ENCODE measurements around the gene SFT2D2.

DNA sequence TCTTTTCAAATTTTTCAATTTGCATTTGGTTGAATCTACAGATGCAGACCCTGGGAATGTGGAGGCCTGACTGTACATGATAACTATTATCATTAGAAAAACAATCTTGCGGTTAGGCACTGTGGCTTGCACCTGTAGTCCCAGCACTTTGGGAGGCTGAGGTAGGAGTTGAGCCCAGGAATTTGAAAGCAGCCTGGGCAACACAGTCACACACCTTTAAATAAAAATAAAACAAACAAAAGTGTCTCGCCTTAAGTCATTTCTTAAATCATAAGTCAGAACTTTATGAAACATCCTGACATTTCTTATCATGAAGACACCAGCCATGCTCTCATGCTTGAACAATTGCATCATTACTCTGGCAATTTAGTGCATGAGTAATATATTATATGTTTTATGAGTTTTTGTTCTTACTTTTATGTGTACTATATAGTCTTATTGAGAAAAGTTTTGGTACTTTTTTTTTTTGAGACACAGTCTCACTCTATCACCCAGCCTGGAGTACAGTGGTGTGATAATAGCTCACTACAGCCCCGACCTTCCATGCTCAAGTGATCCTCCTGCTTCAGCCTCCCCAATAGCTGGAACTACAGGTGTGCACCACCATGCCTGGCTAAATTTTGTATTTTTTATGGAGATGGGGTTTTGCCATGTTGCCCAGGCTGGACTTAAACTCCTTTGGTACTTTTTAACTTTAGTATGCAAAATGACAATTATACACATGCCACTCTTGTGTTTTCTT lies 62.7 kb downstream of the SFT2D2 start:
- TF ChIP-seq, protein P1, sequence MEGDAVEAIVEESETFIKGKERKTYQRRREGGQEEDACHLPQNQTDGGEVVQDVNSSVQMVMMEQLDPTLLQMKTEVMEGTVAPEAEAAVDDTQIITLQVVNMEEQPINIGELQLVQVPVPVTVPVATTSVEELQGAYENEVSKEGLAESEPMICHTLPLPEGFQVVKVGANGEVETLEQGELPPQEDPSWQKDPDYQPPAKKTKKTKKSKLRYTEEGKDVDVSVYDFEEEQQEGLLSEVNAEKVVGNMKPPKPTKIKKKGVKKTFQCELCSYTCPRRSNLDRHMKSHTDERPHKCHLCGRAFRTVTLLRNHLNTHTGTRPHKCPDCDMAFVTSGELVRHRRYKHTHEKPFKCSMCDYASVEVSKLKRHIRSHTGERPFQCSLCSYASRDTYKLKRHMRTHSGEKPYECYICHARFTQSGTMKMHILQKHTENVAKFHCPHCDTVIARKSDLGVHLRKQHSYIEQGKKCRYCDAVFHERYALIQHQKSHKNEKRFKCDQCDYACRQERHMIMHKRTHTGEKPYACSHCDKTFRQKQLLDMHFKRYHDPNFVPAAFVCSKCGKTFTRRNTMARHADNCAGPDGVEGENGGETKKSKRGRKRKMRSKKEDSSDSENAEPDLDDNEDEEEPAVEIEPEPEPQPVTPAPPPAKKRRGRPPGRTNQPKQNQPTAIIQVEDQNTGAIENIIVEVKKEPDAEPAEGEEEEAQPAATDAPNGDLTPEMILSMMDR (IDR thresholded peaks at IDR 0.05): no peak
- TF ChIP-seq POLR2A (IDR thresholded peaks at IDR 0.05): no peak
